Measurements from ENCODE around the gene PCDHAC2.

Gene PCDHAC2

GRCh38 chr5:140946578-140946977 lies 19.7 kb upstream of the PCDHAC2 start:
- H3K9me3 ChIP-seq (replicated peaks; ENCODE audit: insufficient read depth, low read length) = no peaks in the 10 kb centered on the region
- no peak overlapping the region for H3K9ac ChIP-seq (ENCODE audit: low read length)
- H3K4me2 ChIP-seq (ENCODE audit: low read depth, low read length) = no peak overlapping the region
- H4K20me1 ChIP-seq (ENCODE audit: insufficient read depth, low read length) = no peaks in the 10 kb centered on the region
- no peaks in the 10 kb centered on the region for H3K9me2 ChIP-seq (replicated peaks; ENCODE audit: insufficient read depth, low read length)
- no peak for DNase-seq
- TF ChIP-seq EZH2 (optimal IDR thresholded peaks at IDR 0.05; ENCODE audit: low read depth, low read length) (no peak), EZH2phosphoT487 (IDR thresholded peaks at IDR 0.05; ENCODE audit: low read length) (no peak)
- TF ChIP-seq, protein P1, sequence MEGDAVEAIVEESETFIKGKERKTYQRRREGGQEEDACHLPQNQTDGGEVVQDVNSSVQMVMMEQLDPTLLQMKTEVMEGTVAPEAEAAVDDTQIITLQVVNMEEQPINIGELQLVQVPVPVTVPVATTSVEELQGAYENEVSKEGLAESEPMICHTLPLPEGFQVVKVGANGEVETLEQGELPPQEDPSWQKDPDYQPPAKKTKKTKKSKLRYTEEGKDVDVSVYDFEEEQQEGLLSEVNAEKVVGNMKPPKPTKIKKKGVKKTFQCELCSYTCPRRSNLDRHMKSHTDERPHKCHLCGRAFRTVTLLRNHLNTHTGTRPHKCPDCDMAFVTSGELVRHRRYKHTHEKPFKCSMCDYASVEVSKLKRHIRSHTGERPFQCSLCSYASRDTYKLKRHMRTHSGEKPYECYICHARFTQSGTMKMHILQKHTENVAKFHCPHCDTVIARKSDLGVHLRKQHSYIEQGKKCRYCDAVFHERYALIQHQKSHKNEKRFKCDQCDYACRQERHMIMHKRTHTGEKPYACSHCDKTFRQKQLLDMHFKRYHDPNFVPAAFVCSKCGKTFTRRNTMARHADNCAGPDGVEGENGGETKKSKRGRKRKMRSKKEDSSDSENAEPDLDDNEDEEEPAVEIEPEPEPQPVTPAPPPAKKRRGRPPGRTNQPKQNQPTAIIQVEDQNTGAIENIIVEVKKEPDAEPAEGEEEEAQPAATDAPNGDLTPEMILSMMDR (IDR thresholded peaks at IDR 0.05; ENCODE audit: low read length) = no peak
- no peak overlapping the region for H2AFZ ChIP-seq (ENCODE audit: low read length)
- H3F3A ChIP-seq (ENCODE audit: insufficient read depth, low read length) = no peaks in the 10 kb centered on the region
- no peaks in the 10 kb centered on the region for H3K27me3 ChIP-seq (replicated peaks; ENCODE audit: insufficient read depth, low read length)
- H3K4me1 ChIP-seq (ENCODE audit: low read length) = no peaks in the 10 kb centered on the region
- H3K79me2 ChIP-seq (ENCODE audit: low read length) = no peaks in the 10 kb centered on the region
- H3K27ac ChIP-seq (ENCODE audit: low read length) = no peak overlapping the region
- no peaks in the 10 kb centered on the region for H3K36me3 ChIP-seq (replicated peaks; ENCODE audit: insufficient read depth, low read length)
- H3K4me3 ChIP-seq (ENCODE audit: low read length) = no peak overlapping the region

GRCh38 chr5:140951636-140952035 lies 14.6 kb upstream of the PCDHAC2 start:
- Histone ChIP-seq H4K20me1 (ENCODE audit: insufficient read depth, low read length) (no peaks in the 10 kb centered on the region), H2AFZ (ENCODE audit: low read length) (no peak overlapping the region), H3K79me2 (ENCODE audit: low read length) (no peaks in the 10 kb centered on the region), H3K4me2 (ENCODE audit: low read depth, low read length) (no peak overlapping the region), H3K9me2 (replicated peaks; ENCODE audit: insufficient read depth, low read length) (no peaks in the 10 kb centered on the region), H3K36me3 (replicated peaks; ENCODE audit: insufficient read depth, low read length) (no peaks in the 10 kb centered on the region), H3K27me3 (replicated peaks; ENCODE audit: insufficient read depth, low read length) (no peaks in the 10 kb centered on the region), H3K4me3 (ENCODE audit: low read length) (no peak overlapping the region), H3K4me1 (ENCODE audit: low read length) (no peaks in the 10 kb centered on the region), H3K27ac (ENCODE audit: low read length) (no peak overlapping the region), H3F3A (ENCODE audit: insufficient read depth, low read length) (no peaks in the 10 kb centered on the region), H3K9me3 (replicated peaks; ENCODE audit: insufficient read depth, low read length) (no peaks in the 10 kb centered on the region), H3K9ac (ENCODE audit: low read length) (no peak overlapping the region)
- no peak for DNase-seq
- no peak for TF ChIP-seq EZH2 (optimal IDR thresholded peaks at IDR 0.05; ENCODE audit: low read depth, low read length)
- TF ChIP-seq, protein P1 (IDR thresholded peaks at IDR 0.05; ENCODE audit: low read length) = no peak
- TF ChIP-seq EZH2phosphoT487 (IDR thresholded peaks at IDR 0.05; ENCODE audit: low read length) = no peak

GRCh38 chr5:140953234-140953633 lies 13.0 kb upstream of the PCDHAC2 start:
- Histone ChIP-seq H3F3A (ENCODE audit: insufficient read depth, low read length) (no peaks in the 10 kb centered on the region), H2AFZ (ENCODE audit: low read length) (no peak overlapping the region), H3K9me2 (replicated peaks; ENCODE audit: insufficient read depth, low read length) (no peaks in the 10 kb centered on the region), H3K9ac (ENCODE audit: low read length) (no peak overlapping the region), H3K27ac (ENCODE audit: low read length) (no peak overlapping the region), H3K4me2 (ENCODE audit: low read depth, low read length) (no peak overlapping the region), H3K79me2 (ENCODE audit: low read length) (no peaks in the 10 kb centered on the region), H3K9me3 (replicated peaks; ENCODE audit: insufficient read depth, low read length) (no peaks in the 10 kb centered on the region), H3K4me3 (ENCODE audit: low read length) (no peak overlapping the region), H4K20me1 (ENCODE audit: insufficient read depth, low read length) (no peaks in the 10 kb centered on the region), H3K27me3 (replicated peaks; ENCODE audit: insufficient read depth, low read length) (no peaks in the 10 kb centered on the region), H3K36me3 (replicated peaks; ENCODE audit: insufficient read depth, low read length) (no peaks in the 10 kb centered on the region), H3K4me1 (ENCODE audit: low read length) (no peaks in the 10 kb centered on the region)
- DNase-seq = no peak
- TF ChIP-seq EZH2 (optimal IDR thresholded peaks at IDR 0.05; ENCODE audit: low read depth, low read length) = no peak

DNA sequence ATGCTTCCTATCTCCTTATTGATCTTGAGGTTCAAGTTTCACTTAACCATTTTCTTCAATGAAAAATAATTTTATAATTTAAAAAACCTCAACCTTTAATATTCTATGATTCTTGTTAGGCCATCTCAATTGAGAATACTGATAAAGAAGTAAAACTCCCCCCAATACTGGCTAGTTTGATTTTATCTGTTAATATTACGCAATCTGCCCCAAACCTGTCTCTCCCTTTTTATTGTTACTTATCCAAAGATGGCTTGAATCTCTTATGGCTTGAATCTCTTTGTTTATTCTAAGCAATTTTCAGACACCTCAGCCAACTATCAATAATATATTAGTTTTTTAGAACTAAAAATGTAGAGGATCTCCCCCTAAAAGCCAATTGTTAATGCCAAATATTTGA lies 4.1 kb upstream of the PCDHAC2 start:
- no peaks in the 10 kb centered on the region for H3F3A ChIP-seq (ENCODE audit: insufficient read depth, low read length)

More for the DNA sequence above, 4.1 kb upstream of the PCDHAC2 start:
- Histone ChIP-seq H2AFZ (ENCODE audit: low read length) (no peak overlapping the region), H3K27ac (ENCODE audit: low read length) (no peak overlapping the region), H3K27me3 (replicated peaks; ENCODE audit: insufficient read depth, low read length) (no peaks in the 10 kb centered on the region), H3K4me3 (ENCODE audit: low read length) (no peak overlapping the region), H3K79me2 (ENCODE audit: low read length) (no peaks in the 10 kb centered on the region), H3K9me3 (replicated peaks; ENCODE audit: insufficient read depth, low read length) (no peaks in the 10 kb centered on the region), H3K36me3 (replicated peaks; ENCODE audit: insufficient read depth, low read length) (no peaks in the 10 kb centered on the region), H3K4me2 (ENCODE audit: low read depth, low read length) (no peak overlapping the region), H3K9me2 (replicated peaks; ENCODE audit: insufficient read depth, low read length) (no peaks in the 10 kb centered on the region), H4K20me1 (ENCODE audit: insufficient read depth, low read length) (no peaks in the 10 kb centered on the region), H3K9ac (ENCODE audit: low read length) (no peak overlapping the region), H3K4me1 (ENCODE audit: low read length) (no peaks in the 10 kb centered on the region)
- TF ChIP-seq, protein P1 (IDR thresholded peaks at IDR 0.05; ENCODE audit: low read length) = no peak
- no peak for TF ChIP-seq EZH2 (optimal IDR thresholded peaks at IDR 0.05; ENCODE audit: low read depth, low read length)
- DNase-seq = no peak

All from MM.1S (cell line).